Measurements from ENCODE around the gene GP1BA. TPM values are rescaled to one million over a fixed set of nuclear protein-coding genes. Genes with fewer than 3 reads are reported as not detected.

GP1BA gene
- total RNA-seq, 1 experiment from 2014 or later = not detected

DNA sequence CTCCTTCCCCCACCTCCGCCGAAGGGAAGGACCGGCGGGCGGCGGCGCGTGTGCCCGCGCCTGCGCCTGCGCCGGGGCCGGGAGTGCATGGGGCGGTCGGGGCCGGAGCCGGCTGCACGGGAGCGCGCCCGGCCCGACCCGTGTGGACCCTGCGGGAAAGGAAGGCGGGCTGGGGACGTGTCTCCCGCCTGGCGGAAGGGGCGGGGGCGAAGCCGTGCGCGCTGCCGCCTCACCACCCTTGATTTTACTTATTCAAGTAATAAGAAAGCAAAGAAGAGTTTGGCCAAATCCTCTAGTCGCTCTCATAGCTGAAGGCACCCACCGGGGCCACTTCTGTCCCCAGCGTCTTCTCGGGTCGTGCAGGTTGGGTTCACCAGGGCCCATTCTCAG, 16.8 kb downstream of the GP1BA start:
- H3K9me3 Mint-ChIP-seq = no peaks in the 10 kb centered on the region
- H3K4me1 Mint-ChIP-seq = peaks cover 47% of the 10 kb centered on the region
- peak overlapping the region; percentile 91 for H3K4me3 Mint-ChIP-seq
- H3K27me3 Mint-ChIP-seq (ENCODE audit: low read depth) = no peaks in the 10 kb centered on the region
- peak overlapping the region; percentile 82; the same call in 1 of the 2 replicates for H3K27ac Mint-ChIP-seq
- CTCF ChIA-PET = interaction anchor here (0.6 to 5.4 kb wide), 4 partner anchors 9 to 40 kb away, joined by 3 to 27 read pairs (median 10); partner anchors contain the start of genes RNF167 and SLC25A11
- DNase-seq (ENCODE audit: low spot score) (peak; percentile 78), ATAC-seq (peak; percentile 40)
- TF ChIP-seq, protein P1, sequence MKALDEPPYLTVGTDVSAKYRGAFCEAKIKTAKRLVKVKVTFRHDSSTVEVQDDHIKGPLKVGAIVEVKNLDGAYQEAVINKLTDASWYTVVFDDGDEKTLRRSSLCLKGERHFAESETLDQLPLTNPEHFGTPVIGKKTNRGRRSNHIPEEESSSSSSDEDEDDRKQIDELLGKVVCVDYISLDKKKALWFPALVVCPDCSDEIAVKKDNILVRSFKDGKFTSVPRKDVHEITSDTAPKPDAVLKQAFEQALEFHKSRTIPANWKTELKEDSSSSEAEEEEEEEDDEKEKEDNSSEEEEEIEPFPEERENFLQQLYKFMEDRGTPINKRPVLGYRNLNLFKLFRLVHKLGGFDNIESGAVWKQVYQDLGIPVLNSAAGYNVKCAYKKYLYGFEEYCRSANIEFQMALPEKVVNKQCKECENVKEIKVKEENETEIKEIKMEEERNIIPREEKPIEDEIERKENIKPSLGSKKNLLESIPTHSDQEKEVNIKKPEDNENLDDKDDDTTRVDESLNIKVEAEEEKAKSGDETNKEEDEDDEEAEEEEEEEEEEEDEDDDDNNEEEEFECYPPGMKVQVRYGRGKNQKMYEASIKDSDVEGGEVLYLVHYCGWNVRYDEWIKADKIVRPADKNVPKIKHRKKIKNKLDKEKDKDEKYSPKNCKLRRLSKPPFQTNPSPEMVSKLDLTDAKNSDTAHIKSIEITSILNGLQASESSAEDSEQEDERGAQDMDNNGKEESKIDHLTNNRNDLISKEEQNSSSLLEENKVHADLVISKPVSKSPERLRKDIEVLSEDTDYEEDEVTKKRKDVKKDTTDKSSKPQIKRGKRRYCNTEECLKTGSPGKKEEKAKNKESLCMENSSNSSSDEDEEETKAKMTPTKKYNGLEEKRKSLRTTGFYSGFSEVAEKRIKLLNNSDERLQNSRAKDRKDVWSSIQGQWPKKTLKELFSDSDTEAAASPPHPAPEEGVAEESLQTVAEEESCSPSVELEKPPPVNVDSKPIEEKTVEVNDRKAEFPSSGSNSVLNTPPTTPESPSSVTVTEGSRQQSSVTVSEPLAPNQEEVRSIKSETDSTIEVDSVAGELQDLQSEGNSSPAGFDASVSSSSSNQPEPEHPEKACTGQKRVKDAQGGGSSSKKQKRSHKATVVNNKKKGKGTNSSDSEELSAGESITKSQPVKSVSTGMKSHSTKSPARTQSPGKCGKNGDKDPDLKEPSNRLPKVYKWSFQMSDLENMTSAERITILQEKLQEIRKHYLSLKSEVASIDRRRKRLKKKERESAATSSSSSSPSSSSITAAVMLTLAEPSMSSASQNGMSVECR (CRISPR knock-in tag; IDR thresholded peaks at IDR 0.05; ENCODE audit: borderline replicate concordance) = no peak
- TF ChIP-seq TEAD1 (CRISPR knock-in tag; IDR thresholded peaks at IDR 0.05) = 0 out of 2 replicates have a peak, but pooled peaks have one; percentile 7
- POLR2A ChIA-PET = interaction anchor here (1.0 to 3.5 kb wide), 3 partner anchors 9 to 40 kb away, joined by 6 to 45 read pairs (median 18); partner anchors contain the start of genes RNF167, SLC25A11 and SPAG7
- H3K36me3 Mint-ChIP-seq = peaks cover 27% of the 10 kb centered on the region

DNA sequence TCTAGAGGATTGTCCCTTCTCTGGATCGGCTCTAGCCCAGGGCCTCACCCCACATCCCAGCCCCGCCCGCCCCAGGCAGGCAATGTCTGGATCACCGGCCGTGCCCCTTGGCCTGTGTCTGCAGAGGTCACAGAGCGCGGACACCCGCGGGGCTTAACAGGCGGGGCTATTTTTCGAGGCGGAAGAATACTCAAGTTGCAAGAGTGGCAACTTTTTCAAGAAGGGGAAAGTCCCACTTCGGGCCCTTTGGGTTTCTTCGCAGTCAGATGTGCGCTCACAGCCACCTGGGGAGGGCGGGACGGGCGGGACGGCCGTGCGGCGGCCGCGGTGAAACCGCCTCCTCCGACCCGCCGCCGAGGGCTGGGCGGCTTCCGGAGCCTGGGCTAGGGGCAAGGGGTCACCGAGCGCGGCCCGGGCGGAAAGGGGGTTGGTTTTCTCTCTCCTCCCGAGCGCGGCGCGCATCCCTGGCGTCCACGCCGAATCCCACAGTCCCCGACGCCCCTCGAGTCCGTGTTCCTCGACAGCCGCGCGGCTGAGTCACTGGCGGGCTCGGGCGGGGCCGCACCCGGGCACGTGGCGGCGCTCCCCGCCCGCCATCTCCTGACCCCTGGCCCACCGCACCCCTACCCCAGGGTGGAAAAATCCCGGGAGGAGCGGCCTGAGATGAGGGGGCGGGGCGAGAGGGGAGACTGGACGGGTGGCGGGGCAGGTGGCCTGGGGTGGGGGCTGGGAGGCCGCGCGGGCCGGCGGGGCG, 17.4 kb downstream of the GP1BA start:
- Mint-ChIP-seq H3K4me1 (peaks cover 48% of the 10 kb centered on the region), H3K27ac (peak overlapping the region; percentile 82; the same call in 1 of the 2 replicates), H3K4me3 (peak overlapping the region; percentile 91), H3K9me3 (no peaks in the 10 kb centered on the region), H3K36me3 (peaks cover 24% of the 10 kb centered on the region), H3K27me3 (ENCODE audit: low read depth) (no peaks in the 10 kb centered on the region)
- ChIA-PET CTCF (interaction anchor here (1.0 to 5.4 kb wide), 6 partner anchors 10 to 40 kb away, joined by 3 to 27 read pairs (median 14); partner anchors contain the start of genes RNF167, SLC25A11 and SPAG7), POLR2A (interaction anchor here (0.9 to 3.5 kb wide), 6 partner anchors 9 to 50 kb away, joined by 5 to 45 read pairs (median 12); partner anchors contain the start of genes C17orf107, RNF167, SLC25A11 and SPAG7)
- DNase-seq (ENCODE audit: low spot score) = peak; percentile 74
- peak; percentile 17 for ATAC-seq
- TF ChIP-seq TP53 (CRISPR knock-in tag; IDR thresholded peaks at IDR 0.05) (peak; percentile 27; the same call in 1 of the 2 replicates), NFE2L1 (CRISPR knock-in tag; IDR thresholded peaks at IDR 0.05) (0 out of 2 replicates have a peak, but pooled peaks have one; percentile 28), KAT7 (CRISPR knock-in tag; IDR thresholded peaks at IDR 0.05; ENCODE audit: borderline replicate concordance) (0 out of 2 replicates have a peak, but pooled peaks have one; percentile 55), SP1 (CRISPR knock-in tag; conservative IDR thresholded peaks at IDR 0.05) (peak; percentile 50), ZNF416 (CRISPR knock-in tag; IDR thresholded peaks at IDR 0.05) (0 out of 2 replicates have a peak, but pooled peaks have one; percentile 21), EMX1 (CRISPR knock-in tag; IDR thresholded peaks at IDR 0.05) (0 out of 2 replicates have a peak, but pooled peaks have one; percentile 13), RELA (CRISPR knock-in tag; IDR thresholded peaks at IDR 0.05; ENCODE audit: borderline replicate concordance) (no peak), FOXK1 (CRISPR knock-in tag; IDR thresholded peaks at IDR 0.05) (0 out of 2 replicates have a peak, but pooled peaks have one; percentile 21)
- TF ChIP-seq, protein P2, sequence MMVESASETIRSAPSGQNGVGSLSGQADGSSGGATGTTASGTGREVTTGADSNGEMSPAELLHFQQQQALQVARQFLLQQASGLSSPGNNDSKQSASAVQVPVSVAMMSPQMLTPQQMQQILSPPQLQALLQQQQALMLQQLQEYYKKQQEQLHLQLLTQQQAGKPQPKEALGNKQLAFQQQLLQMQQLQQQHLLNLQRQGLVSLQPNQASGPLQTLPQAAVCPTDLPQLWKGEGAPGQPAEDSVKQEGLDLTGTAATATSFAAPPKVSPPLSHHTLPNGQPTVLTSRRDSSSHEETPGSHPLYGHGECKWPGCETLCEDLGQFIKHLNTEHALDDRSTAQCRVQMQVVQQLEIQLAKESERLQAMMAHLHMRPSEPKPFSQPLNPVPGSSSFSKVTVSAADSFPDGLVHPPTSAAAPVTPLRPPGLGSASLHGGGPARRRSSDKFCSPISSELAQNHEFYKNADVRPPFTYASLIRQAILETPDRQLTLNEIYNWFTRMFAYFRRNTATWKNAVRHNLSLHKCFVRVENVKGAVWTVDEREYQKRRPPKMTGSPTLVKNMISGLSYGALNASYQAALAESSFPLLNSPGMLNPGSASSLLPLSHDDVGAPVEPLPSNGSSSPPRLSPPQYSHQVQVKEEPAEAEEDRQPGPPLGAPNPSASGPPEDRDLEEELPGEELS (CRISPR knock-in tag; IDR thresholded peaks at IDR 0.05) = peak; percentile 49; the same call in 1 of the 2 replicates
- TF ChIP-seq, protein P3, sequence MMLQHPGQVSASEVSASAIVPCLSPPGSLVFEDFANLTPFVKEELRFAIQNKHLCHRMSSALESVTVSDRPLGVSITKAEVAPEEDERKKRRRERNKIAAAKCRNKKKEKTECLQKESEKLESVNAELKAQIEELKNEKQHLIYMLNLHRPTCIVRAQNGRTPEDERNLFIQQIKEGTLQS (CRISPR knock-in tag; conservative IDR thresholded peaks at IDR 0.05) = no peak
- TF ChIP-seq, protein P4, sequence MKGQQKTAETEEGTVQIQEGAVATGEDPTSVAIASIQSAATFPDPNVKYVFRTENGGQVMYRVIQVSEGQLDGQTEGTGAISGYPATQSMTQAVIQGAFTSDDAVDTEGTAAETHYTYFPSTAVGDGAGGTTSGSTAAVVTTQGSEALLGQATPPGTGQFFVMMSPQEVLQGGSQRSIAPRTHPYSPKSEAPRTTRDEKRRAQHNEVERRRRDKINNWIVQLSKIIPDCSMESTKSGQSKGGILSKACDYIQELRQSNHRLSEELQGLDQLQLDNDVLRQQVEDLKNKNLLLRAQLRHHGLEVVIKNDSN (CRISPR knock-in tag; IDR thresholded peaks at IDR 0.05) = peak; percentile 56; the same call in 1 of the 2 replicates
- TF ChIP-seq, protein P5, sequence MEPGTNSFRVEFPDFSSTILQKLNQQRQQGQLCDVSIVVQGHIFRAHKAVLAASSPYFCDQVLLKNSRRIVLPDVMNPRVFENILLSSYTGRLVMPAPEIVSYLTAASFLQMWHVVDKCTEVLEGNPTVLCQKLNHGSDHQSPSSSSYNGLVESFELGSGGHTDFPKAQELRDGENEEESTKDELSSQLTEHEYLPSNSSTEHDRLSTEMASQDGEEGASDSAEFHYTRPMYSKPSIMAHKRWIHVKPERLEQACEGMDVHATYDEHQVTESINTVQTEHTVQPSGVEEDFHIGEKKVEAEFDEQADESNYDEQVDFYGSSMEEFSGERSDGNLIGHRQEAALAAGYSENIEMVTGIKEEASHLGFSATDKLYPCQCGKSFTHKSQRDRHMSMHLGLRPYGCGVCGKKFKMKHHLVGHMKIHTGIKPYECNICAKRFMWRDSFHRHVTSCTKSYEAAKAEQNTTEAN (CRISPR knock-in tag; IDR thresholded peaks at IDR 0.05) = no peak
- TF ChIP-seq, protein P6, sequence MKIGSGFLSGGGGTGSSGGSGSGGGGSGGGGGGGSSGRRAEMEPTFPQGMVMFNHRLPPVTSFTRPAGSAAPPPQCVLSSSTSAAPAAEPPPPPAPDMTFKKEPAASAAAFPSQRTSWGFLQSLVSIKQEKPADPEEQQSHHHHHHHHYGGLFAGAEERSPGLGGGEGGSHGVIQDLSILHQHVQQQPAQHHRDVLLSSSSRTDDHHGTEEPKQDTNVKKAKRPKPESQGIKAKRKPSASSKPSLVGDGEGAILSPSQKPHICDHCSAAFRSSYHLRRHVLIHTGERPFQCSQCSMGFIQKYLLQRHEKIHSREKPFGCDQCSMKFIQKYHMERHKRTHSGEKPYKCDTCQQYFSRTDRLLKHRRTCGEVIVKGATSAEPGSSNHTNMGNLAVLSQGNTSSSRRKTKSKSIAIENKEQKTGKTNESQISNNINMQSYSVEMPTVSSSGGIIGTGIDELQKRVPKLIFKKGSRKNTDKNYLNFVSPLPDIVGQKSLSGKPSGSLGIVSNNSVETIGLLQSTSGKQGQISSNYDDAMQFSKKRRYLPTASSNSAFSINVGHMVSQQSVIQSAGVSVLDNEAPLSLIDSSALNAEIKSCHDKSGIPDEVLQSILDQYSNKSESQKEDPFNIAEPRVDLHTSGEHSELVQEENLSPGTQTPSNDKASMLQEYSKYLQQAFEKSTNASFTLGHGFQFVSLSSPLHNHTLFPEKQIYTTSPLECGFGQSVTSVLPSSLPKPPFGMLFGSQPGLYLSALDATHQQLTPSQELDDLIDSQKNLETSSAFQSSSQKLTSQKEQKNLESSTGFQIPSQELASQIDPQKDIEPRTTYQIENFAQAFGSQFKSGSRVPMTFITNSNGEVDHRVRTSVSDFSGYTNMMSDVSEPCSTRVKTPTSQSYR (CRISPR knock-in tag; IDR thresholded peaks at IDR 0.05) = 0 out of 2 replicates have a peak, but pooled peaks have one; percentile 60
- TF ChIP-seq, protein P7, sequence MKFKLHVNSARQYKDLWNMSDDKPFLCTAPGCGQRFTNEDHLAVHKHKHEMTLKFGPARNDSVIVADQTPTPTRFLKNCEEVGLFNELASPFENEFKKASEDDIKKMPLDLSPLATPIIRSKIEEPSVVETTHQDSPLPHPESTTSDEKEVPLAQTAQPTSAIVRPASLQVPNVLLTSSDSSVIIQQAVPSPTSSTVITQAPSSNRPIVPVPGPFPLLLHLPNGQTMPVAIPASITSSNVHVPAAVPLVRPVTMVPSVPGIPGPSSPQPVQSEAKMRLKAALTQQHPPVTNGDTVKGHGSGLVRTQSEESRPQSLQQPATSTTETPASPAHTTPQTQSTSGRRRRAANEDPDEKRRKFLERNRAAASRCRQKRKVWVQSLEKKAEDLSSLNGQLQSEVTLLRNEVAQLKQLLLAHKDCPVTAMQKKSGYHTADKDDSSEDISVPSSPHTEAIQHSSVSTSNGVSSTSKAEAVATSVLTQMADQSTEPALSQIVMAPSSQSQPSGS (CRISPR knock-in tag; IDR thresholded peaks at IDR 0.05; ENCODE audit: borderline replicate concordance, low read depth) = no peak
- TF ChIP-seq, protein P8, sequence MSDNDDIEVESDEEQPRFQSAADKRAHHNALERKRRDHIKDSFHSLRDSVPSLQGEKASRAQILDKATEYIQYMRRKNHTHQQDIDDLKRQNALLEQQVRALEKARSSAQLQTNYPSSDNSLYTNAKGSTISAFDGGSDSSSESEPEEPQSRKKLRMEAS (CRISPR knock-in tag; IDR thresholded peaks at IDR 0.05) = peak; percentile 88; the same call in 1 of the 2 replicates
